ENCODE data around the gene APOE.

GRCh38 chr19:44894052-44894400 lies 11.6 kb upstream of the APOE start:
- TF ChIP-seq CTCF (IDR thresholded peaks at IDR 0.05) (no peak), POLR2AphosphoS5 (IDR thresholded peaks at IDR 0.05) (no peak), POLR2A (IDR thresholded peaks at IDR 0.05) (no peak)
